Ascending aorta (tissue), 2 donors: Measurements from ENCODE around the gene PPL. TPM values are rescaled to one million over a fixed set of nuclear protein-coding genes. Genes with fewer than 3 reads are reported as not detected.
A peak's percentile ranks its signal among the peaks of the same experiment; 100 is the strongest.

Experiments
- DNase-seq, 2 donors: peaks; one replicate each; pipeline ENCODE4 v3.0.0-alpha.2; 2019; ENCODE audit warnings: low spot score in 2 of 2
- H3K27ac ChIP-seq, 2 donors: fragments of 200-600 bp; sonication (generic); one replicate each; pipeline ENCODE4 v1.5.1; 2016 to 2017; ENCODE audit warnings: mild to moderate bottlenecking in 1 of 2
- H3K27me3 ChIP-seq: fragments of 200-600 bp; sonication (generic); one replicate; pipeline ENCODE4 v1.5.1; 2017
- H3K36me3 ChIP-seq, 2 donors: fragments of 200-600 bp; sonication (generic); one replicate each; pipeline ENCODE4 v1.5.1; 2016
- H3K4me1 ChIP-seq, 2 donors: fragments of 200-600 bp; sonication (generic); one replicate each; pipeline ENCODE4 v1.5.1; 2016 to 2017; ENCODE audit warnings: mild to moderate bottlenecking in 1 of 2
- H3K4me3 ChIP-seq, 2 donors: fragments of 200-600 bp; sonication (generic); one replicate each; pipeline ENCODE4 v1.5.1; 2016 to 2017; ENCODE audit warnings: mild to moderate bottlenecking in 1 of 2
- H3K9me3 ChIP-seq, 2 donors: fragments of 200-600 bp; sonication (generic); one replicate each; pipeline ENCODE4 v1.5.1; 2016
- intact Hi-C: fragments of 100-400 bp; cut with DNase I; formaldehyde crosslinking; loops from one replicate; pipeline ENCODE4 v1.15.1; 2023
- total RNA-seq: library from RNA; depleted of rRNA; stranded (reverse); fragments of >200 nt; gene quantifications from one replicate; pipeline ENCODE4 v1.1.0, GENCODE V29; 2016
- TF ChIP-seq, protein P1 (sequence below), 3 experiments: fragments of 200-600 bp in 2 of 3; fragments of 450-650 bp in 1 of 3; sonication (generic) in 2 of 3; IDR thresholded peaks; one replicate each; pipeline ENCODE4 v1.5.1; 2016 to 2019; ENCODE audit warnings: antibody characterized with exemption in 3 of 3, mild to moderate bottlenecking in 1 of 3, moderate library complexity in 1 of 3

Gene PPL
- total RNA-seq, 1 donor from 2014 or later, result 25.7 TPM

DNA sequence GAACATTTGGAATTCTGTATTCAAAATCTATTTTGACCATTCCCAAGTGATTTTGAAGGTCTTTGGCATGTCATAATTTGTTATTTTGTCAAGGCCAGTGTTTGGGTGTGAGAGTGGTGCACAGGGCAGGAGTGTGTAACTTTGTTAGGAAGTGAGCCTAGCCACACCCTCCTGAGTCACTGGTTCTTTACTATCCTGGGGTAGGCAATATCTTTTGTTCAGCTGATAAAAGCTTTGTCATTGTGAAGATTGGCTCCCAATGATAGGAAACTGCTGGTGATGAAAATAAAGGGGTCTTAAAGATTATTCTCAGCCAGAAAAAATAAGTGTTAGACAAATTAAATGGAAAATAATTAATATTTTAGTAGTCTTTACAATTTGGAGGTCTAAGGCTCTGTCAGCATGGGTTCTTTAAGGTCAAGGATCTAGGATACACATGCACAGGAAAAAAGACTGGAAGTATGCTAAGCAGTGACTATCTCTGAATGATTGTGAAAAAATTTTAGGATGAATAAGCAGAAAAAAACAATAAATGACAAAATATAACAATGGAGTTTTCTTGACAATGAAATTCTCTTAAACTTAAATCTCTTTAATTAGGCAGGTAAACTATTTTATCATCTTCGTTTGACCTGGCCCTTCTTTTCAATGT, 84.6 kb downstream of the PPL start:
- Histone ChIP-seq H3K27me3 (no peaks in the 10 kb centered on the region), H3K9me3 (no peaks in the 10 kb centered on the region), H3K27ac (no peak overlapping the region), H3K4me3 (no peak overlapping the region), H3K36me3 (peaks cover 26 to 36% of the 10 kb centered on the region in 2 donors), H3K4me1 (peaks cover 6 to 14% of the 10 kb centered on the region in 2 donors)
- DNase-seq, result no peak
- TF ChIP-seq, protein P1, sequence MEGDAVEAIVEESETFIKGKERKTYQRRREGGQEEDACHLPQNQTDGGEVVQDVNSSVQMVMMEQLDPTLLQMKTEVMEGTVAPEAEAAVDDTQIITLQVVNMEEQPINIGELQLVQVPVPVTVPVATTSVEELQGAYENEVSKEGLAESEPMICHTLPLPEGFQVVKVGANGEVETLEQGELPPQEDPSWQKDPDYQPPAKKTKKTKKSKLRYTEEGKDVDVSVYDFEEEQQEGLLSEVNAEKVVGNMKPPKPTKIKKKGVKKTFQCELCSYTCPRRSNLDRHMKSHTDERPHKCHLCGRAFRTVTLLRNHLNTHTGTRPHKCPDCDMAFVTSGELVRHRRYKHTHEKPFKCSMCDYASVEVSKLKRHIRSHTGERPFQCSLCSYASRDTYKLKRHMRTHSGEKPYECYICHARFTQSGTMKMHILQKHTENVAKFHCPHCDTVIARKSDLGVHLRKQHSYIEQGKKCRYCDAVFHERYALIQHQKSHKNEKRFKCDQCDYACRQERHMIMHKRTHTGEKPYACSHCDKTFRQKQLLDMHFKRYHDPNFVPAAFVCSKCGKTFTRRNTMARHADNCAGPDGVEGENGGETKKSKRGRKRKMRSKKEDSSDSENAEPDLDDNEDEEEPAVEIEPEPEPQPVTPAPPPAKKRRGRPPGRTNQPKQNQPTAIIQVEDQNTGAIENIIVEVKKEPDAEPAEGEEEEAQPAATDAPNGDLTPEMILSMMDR (IDR thresholded peaks at IDR 0.05), result no peak
- intact Hi-C loops, result no loop called here

DNA sequence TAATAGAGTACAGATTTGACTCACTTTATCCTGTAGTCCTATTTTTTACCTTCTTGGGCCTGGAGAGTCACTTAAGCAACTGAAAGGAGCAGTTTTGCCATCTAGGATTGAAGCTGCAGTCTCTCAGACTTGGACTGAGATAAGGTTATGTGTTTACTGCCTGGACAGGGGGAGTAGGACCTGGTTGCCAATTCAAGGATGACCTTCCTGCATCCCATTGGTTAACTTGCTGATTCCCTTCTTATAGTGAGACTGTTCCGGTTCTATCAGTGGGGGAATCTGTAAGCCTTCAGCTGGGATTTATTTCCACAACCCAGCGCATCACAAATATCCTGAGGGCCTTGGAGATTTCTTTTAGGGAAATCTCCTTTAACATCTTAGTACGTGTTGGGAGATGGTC, 86.7 kb downstream of the PPL start:
- Histone ChIP-seq H3K9me3 (no peaks in the 10 kb centered on the region), H3K27ac (no peak overlapping the region), H3K36me3 (peaks cover 15 to 17% of the 10 kb centered on the region in 2 donors), H3K4me1 (peaks cover 12 to 23% of the 10 kb centered on the region in 2 donors), H3K27me3 (no peaks in the 10 kb centered on the region), H3K4me3 (peak overlapping the region in 1 of 2 donors; percentile 16)
- intact Hi-C loops, result no loop called here
- DNase-seq, result no peak
- TF ChIP-seq, protein P1 (IDR thresholded peaks at IDR 0.05), result no peak

DNA sequence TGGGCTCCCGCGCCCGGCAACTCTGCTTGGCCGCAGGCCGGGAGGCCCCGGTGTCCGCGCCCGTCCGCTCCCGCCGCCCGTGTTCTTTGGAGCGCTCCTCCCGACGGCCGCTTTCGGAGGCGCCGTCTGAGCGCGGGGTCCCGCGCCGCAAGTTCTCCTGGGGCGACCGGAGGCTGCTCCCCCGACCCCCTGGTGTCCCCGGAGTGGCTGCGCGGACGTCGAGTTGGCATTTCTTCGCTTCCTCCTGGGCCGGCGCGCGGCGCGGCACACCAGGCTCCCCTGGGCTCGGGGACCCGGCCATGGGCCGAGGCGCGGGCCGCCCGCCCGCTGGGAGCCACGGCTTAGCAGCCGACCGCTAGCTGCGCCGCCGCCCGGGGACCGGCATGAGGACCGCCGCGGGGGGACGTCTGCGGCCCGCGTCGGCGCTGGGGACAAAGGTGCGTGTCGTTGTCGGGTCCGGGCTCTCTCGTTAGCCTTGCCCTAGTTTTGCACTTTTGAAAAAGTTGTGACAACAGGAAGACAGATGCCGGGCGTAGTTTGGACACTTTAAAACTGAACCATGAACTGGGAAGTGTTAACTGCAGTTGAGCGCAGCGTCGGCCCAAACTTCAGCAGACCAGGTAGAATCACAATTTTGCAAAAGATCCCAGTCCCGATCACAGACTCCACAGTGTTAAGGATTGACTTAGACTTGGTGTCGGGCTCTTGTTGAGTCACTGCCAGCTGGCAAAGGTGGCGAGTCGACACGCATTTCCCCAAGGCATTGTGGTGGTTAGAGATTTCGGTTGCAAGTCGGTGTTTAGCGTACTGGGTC, 89.0 kb downstream of the PPL start:
- intact Hi-C loops, result loop anchor here (1.0 to 5.0 kb wide), 5 partner anchors 45 to 249 kb away; partner anchors contain the start of genes EEF2KMT and ROGDI
- Histone ChIP-seq H3K27me3 (no peaks in the 10 kb centered on the region), H3K27ac (peak overlapping the region; percentile 92 to 97), H3K9me3 (no peaks in the 10 kb centered on the region), H3K4me3 (peak overlapping the region; percentile 74 to 98), H3K4me1 (peaks cover 12 to 23% of the 10 kb centered on the region in 2 donors), H3K36me3 (peaks cover 15 to 21% of the 10 kb centered on the region in 2 donors)
- peak in 1 of 2 donors; percentile 75 for DNase-seq
- TF ChIP-seq, protein P1 (IDR thresholded peaks at IDR 0.05), result no peak

DNA sequence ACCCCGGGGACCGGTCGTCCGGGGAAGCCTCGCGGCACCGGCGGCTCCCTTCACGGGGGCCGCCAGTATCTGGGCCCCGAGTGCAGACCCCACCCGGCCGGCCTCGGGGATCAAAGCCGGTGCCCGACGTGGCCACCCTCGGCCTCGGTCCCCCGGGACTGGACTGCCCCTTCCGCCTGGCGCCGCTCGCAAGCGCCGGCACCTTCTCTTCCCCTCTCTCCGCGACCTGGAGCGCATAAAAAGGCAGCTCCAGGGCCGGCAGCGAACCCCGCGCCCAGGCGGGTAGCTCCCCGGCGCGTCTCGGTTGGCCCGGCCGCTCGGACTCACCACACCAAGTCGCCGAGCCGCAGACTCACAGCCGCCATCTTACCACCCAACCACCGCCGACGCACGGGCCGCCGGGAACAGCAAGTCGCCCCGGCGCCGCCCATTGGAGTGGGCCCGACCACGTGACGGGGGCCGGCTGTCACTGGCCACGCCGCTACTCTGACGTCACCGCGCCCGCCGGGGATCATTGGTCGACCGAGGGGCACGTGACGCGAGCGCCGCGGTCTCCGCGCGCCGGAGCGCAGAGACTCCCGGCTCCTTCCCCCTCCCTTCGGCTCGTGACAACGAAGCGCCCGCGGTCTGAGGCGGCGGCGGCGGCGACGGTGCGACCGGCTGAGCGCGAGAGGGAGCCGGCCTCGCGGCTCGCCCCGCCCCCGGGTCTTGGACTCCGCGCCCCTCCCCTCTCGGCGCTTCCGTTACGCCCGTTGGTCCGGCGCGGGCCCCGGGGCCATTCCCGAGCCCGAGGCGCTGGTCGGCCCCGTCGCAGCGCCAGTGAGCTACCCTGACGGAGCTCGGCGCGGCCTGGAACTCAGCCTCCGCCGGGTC, 89.8 kb downstream of the PPL start, which contains the start of the genes GLYR1 and UBN1:
GLYR1 (minus strand) TSS at position 388 of the 873 bp plus-strand sequence; CDS start at position 365, 23 bp downstream.
UBN1 (plus strand) TSS at position 581 of the 873 bp plus-strand sequence. CDS start 5,437 bp downstream, outside the sequence.
- peak within 1 kb of the TSS; percentile 92 to 97 for H3K27ac ChIP-seq
- intact Hi-C loops, result loop anchor here (1.0 to 5.0 kb wide), 5 partner anchors 44 to 250 kb away; partner anchors contain the start of genes EEF2KMT and ROGDI
- H3K4me1 ChIP-seq, result peaks cover 12 to 23% of the 10 kb centered on the region in 2 donors

More for the DNA sequence above, 89.8 kb downstream of the PPL start, which contains the start of the genes GLYR1 and UBN1:
- TF ChIP-seq, protein P1 (IDR thresholded peaks at IDR 0.05), result no peak
- Histone ChIP-seq H3K27me3 (no peaks in the 10 kb centered on the region), H3K36me3 (peaks cover 23 to 30% of the 10 kb centered on the region in 2 donors), H3K4me3 (peak within 1 kb of the TSS; percentile 74 to 98), H3K9me3 (no peaks in the 10 kb centered on the region)
- DNase-seq, result peak; percentile 97 to 100
